HG03108 (cell line): ENCODE results near the gene ZNF574.
A peak's percentile ranks its signal among the peaks of the same experiment; 100 is the strongest.
"Not testable (repeated sequence)": the region's sequence is repeated elsewhere in the genome, so short reads cannot be mapped to it uniquely, and the experiment has no call there.

Experiments
- ATAC-seq: cut with Tn5 transposase; IDR thresholded peaks from one replicate; pipeline ENCODE4 v1.9.1; 2021; ENCODE audit warnings: moderate library complexity; ENCODE audit not compliant: unreplicated experiment

The ZNF574 gene

GRCh38 chr19:42075616-42076379 is at the start of gene ZNF574:
Gene ZNF574 (plus strand): TSS chr19:42076166. CDS start chr19:42078607, 2,441 bp downstream.
- ATAC-seq = peak; percentile 94

DNA sequence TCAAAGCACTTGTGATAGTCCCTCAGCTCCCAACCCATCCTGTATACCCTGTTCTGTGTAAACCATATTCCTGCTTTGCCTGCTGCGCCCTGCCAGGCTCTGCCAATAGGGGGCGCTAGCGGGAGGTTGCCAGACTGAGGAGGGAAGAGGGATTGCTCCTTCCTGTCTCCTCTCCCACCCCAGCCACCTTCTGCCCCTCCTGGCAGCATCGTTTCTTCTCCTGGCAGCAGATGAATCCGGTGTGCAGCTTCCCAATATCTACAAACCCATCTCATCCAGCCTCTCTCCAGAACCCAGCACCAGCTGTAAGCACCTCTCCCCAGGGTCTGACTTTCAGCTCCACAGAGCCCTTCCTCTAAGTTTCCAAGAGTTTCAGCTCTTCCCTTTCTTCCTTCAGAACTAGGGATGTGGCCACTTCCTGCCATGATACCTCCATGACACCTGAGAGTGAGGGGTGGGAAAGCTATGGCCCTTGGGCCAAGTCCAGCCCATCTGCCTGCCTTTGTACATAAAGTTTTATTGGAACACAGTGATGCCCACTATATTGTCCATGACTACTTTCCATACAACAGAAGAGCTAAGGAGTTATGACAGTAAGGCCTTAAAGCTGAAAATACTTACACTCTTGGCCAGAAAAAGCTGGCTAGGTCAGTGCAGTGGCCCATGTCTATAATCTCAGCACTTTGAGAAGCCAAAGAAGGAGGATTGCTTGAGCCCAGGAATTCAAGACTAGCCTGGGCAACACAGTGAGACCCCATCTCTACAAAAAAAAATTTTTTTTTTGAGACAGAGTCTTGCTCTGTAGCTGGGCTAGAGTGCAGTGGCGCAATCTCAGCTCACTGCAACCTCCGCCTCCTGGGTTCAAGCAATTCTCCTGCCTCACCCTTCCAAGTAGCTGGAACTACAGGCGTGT is 47.4 kb upstream of the ZNF574 start:
- ATAC-seq = no peak

DNA sequence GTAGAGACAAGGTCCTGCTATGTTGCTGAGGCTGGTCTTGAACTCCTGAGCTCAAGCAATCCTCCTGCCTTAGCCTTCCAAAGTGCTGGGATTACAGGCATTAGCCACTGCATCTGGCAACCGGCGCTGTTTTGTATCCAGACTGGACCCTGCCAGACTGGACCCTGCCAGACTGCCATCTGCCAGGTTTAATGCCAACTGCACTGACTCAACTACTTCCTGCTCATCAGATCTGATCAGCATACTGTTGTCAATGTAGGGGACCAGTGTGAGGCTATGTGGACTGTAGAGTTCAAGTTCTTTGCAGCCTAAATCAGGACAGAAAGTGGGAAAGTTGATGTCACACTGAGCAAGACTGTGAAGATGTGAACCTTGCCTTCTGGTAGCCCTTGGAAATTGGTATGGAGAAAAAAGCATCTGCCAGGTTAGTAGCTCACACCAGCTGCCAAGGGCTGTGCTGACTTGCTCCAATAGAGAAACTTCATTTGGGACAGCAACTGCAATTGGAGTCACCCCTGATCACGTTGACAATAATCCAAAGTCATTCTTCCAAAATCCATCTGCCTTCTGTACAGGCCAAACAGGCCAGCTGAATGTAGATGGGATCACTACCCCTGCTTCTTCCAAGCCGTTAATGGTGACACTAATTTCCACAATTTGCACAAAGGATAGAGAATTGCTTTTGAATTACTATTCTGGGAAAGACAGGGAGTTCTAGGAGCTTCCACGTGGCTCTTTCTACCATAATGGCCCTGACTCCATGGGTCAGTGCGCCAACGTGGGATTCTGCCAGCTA is 45.1 kb upstream of the ZNF574 start:
- ATAC-seq = no peak

- no peak for ATAC-seq
Observed at GRCh38 chr19:42032431-42032830, 43.5 kb upstream of the ZNF574 start.

DNA sequence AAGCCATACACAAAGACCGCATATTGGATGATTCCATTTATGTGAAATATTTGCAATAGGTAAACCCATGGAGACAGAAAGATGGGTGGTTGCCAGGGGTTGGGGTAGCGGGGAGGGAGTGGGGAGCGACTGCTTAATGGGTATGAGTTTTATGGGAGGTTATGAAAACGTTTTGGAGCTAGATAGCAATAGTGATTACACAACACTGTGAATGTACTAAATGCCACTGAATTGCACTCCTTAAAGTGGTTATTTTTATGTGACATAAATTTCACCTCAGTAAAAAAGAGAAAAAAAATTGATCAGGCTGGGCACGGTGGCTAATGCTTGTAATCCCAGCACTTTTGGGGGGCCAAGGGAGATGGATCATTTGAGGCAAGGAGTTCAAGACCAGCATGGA is 42.6 kb upstream of the ZNF574 start:
- no peak for ATAC-seq

DNA sequence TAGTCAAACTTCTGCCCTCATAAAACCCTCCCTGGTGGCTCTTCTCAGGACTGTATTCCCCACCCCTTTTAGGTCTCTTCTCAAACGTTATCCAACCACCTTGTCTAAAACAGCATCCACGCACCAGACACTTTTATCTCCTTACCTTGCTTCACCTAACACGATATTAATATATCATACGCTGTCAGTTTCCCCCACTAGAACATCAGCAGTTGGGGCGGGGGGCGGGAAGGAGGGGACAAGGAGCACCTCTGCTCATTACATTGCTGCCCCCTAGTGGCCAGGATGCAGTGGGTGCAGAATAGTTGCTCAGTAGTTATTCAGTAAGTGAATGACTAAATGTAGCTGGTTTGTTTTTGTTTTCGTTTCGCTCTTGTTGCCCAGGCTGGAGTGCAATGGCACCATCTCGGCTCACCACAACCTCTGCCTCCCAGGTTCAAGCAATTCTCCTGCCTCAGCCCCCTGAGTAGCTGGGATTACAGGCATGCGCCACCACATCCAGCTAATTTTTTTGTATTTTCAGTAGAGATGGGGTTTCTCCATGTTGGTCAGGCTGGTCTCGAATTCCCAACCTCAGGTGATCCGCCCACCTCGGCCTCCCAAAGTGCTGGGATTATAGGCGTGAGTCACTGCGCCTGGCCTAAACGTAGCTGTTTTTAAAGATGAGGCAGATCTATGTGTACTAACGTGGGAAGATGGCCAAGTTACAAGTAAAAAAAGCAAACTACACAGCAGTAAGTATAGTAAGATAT is 41.1 kb upstream of the ZNF574 start:
- peak; percentile 59 for ATAC-seq

GRCh38 chr19:42037649-42038048 is 38.3 kb upstream of the ZNF574 start:
- no peak for ATAC-seq

DNA sequence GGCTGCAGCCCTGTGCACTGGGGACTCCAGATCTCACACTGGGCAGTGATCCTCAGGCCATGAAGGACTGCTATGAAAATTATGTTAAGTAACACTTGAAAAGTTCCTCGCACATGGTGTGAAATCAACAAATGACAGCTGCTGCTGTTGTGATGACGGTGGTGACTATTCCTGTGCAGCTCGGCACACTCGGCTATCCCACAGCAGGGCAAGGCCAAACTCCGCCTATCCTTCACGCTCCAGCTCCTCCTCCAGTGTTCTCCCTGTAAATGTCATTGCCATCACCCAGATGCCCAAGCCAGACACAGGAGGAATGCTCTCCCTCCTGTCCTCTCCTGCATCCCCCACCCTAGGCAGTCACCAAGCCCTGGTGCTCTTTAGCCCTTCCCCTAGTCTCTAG is 37.3 kb upstream of the ZNF574 start:
- ATAC-seq = no peak

GRCh38 chr19:42040031-42040430 is 35.9 kb upstream of the ZNF574 start:
- ATAC-seq = no peak

- ATAC-seq = not testable (repeated sequence)
Observed at GRCh38 chr19:42040491-42040890, 35.5 kb upstream of the ZNF574 start.

- ATAC-seq = no peak
Observed at GRCh38 chr19:42042455-42043170, 33.4 kb upstream of the ZNF574 start.

DNA sequence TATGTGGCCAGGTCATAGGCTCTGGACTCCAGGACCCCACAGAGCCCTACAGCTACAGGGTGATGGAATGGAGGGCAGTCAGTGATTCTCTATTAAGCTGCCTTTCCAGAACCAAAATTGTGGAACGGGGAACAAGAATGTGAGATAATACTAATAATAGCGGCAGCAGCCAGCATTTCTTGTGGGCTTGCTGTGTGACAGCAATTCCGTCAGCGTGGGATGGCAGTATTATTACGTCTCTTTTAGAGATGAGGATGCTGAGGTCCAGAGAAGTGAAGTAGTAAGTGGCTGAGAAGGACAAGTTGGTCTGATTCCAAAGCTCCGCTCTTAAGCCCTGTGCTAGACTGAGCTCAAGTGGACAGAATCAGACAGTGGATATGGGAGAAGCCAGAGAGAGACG is 30.4 kb upstream of the ZNF574 start:
- ATAC-seq = no peak

DNA sequence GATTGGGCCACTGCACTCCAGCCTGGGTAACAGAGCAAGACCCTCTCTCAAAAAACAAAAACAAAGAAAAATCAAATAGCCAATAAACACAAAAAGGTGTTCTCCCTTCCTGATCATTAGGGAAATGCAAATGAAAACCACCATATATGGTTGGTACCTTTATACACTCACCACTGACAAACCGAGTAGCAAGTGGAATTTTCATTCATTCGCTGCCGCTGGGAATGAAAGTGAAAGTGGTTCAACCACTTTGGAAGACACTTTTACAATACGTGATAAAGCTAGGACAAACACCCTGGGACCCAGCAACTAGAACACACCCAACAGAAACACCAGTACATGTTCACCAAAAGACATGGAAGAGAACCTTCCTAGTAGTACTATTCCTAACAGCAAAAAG is 27.0 kb upstream of the ZNF574 start:
- no peak for ATAC-seq

DNA sequence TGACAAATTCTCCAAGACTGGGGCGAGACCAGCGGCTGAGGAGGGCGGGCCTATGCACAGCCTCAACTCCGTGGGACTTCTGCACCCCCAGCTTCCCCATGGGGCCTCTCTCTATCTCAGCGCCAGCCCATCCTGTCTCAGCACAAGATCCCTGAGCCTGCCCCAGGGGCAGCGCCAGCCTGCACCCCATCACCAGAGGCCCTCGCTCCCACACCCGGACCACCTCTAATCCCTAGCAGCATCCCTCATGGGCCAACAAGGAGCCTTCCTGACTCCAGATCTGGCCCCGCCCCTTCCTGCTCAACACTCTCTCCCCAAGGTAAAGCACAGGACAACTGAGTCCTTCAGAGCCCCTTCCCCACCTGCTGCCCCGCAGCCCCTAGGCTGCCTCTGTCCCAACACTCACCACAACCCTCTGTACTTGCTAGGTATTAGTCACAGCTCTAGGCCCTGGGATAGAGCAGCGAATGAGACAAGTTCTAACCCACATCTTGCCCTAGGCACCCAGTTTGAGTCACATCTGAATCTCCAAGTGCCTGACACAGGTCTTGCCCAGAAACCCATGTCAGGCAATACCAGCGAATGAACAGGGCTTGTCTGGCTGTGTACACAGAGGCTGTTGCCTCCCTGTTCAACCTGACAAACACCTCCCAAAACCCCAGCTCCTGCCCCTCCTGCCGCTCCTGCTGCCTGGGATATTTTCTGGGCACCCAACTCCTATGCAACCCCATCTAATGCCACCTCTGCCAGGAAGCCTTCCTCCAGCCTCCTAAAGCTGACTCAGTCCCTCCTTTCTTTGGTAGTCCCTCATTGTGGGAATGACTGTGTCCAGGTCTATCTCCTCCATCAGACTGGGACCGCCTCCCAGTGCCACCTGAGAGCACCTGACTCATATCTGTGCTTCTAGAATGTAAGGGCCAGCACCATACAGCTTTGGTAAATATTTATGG is 24.5 kb upstream of the ZNF574 start:
- ATAC-seq = no peak

DNA sequence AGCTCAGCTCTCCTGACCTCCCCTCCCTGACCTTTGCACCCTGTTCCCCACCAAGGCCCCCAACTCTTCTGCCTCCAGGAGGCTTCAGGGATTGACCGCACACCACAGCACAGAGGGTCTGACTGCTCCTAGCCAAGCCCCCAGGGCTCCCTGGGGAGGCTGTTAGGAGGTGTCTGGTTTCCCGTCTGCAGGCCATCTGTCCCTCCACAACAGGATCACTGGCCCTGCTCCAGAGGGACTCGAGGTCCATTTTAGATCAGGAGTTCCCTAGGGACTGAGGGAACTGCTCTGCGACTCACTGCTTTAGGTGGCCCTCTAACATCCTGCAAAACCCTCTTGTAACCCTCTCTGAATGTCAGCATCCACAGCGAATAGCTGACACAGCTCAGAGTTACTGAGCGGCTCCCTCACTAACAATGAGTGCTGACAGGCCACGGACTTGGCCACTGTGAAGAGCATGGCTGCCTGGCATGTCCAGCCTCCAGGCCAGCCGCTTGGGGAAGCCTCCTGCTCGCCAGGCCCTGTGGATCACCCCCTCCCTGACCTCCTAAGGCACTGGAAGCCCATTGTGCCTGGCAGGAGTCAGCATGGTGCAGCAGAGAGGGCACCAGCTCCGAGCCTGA is 23.6 kb upstream of the ZNF574 start:
- ATAC-seq = no peak

DNA sequence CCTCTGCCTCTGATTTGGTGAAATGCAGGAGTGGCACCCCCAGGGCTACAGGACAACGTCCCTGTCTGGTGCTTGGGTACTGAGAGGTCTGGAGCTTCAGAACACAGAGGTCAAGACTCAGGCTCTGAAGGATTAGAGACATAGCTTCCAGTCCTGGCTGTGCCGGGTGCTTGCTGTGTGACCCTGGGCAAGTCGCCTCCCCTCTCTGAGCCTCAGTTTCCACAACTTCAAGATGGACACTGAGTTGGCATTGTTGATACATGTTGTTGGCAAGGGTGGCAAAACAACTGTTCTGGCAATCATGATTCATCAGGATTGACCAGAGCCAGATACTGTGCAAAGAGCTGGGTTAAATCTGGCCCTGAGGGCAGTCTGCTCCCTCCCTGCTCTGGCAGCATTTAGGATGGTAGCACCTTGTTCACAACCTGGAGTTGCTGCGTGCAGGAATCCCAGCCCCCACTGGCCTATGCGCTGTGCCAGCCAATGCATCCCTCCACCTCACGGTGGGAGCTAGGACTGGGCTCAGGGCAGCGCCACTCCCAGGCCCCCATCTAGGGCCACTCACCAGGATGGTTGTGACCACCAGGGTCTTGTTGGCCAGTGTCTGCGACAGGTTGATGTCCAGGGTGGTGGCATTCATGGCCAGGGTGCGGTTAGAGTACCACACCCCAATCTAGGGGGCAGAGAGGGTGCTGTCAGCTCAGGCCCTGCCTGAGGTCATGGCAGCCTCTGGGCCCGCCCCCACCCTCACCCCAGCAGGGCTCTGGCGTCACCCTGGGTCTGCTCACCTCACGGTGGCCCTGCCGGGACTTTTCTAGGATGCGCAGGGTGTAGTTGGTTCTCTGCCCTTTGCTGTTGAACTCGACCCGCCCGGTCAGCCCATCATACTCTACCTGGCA is 22.7 kb upstream of the ZNF574 start:
- ATAC-seq = no peak

DNA sequence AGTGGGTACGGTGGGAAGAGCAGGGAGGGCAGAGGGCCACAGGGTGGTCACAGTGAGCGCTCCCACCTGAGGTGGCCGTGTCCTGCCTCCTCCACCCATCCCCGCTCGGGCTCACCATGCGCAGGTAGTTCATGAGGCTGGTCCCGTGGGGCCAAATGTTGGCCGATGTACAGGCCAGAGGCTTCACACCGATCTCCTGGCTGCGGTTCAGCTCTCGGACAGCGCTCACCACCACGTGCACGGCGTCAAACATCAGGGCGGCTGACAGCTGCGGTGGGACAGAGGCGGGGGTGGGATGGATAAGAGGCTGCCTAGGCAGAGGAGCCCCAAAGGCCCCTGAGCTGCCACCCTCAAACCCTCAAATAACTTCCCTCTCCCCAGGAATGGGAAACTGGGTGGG is 21.8 kb upstream of the ZNF574 start:
- no peak for ATAC-seq
